Measurements from ENCODE around the gene PPAT.

DNA sequence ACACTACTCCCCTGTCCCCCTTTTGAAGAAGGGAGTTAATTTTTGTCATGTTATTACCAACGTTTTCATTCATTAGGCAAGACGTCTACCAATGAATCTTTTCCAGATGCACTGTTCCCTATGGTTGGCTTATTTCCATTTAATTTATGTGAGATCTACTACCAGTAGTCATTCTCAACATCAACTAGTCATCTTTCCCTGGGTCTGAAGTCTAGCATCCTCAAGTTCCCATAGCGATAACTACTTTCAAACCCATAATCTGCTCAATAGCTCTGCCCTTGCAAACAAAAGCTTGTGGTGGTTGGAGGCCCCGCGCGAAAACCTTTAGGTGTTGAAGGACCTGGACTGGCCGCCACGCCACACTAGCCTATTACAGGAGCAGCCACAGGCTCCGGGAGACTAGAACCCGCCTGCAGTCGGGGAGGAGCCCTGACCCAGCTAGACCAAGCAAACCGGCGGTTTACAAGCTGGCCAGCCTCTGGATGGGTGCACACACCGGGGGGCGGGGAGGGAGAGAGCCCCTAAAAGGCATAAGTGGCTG lies 746 bp downstream of the PPAT start:
- TF ChIP-seq, protein P1, sequence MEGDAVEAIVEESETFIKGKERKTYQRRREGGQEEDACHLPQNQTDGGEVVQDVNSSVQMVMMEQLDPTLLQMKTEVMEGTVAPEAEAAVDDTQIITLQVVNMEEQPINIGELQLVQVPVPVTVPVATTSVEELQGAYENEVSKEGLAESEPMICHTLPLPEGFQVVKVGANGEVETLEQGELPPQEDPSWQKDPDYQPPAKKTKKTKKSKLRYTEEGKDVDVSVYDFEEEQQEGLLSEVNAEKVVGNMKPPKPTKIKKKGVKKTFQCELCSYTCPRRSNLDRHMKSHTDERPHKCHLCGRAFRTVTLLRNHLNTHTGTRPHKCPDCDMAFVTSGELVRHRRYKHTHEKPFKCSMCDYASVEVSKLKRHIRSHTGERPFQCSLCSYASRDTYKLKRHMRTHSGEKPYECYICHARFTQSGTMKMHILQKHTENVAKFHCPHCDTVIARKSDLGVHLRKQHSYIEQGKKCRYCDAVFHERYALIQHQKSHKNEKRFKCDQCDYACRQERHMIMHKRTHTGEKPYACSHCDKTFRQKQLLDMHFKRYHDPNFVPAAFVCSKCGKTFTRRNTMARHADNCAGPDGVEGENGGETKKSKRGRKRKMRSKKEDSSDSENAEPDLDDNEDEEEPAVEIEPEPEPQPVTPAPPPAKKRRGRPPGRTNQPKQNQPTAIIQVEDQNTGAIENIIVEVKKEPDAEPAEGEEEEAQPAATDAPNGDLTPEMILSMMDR (IDR thresholded peaks at IDR 0.05): no peak
- no peak for TF ChIP-seq POLR2A (IDR thresholded peaks at IDR 0.05)
- TF ChIP-seq POLR2AphosphoS5 (IDR thresholded peaks at IDR 0.05): no peak
- no peak for TF ChIP-seq EP300 (IDR thresholded peaks at IDR 0.05)

Measured in gastroesophageal sphincter (tissue), 3 donors.